Effector memory CD4-positive, alpha-beta T cell (primary cell): Measurements from ENCODE around the gene NAV2.
"Not testable (repeated sequence)": the region's sequence is repeated elsewhere in the genome, so short reads cannot be mapped to it uniquely, and the experiment has no call there.

Experiments
- DNase-seq, 3 donors: peaks; one replicate each; pipeline ENCODE4 v3.0.0-alpha.2; 2020
- H3K27ac ChIP-seq: 2 replicates; pipeline ENCODE4 v1.7.0; 2013; ENCODE audit warnings: mild to moderate bottlenecking, low read length, moderate library complexity; ENCODE audit not compliant: insufficient read depth, poor library complexity, severe bottlenecking
- H3K27me3 ChIP-seq: replicated peaks from 2 replicates; pipeline ENCODE4 v1.7.0; 2013; ENCODE audit warnings: mild to moderate bottlenecking, low read length; ENCODE audit not compliant: insufficient read depth, control insufficient read depth, poor library complexity, severe bottlenecking
- H3K36me3 ChIP-seq: 2 replicates; pipeline ENCODE4 v1.7.0; 2013; ENCODE audit warnings: mild to moderate bottlenecking, low read length, moderate library complexity; ENCODE audit not compliant: control insufficient read depth, insufficient read depth
- H3K4me1 ChIP-seq: 2 replicates; pipeline ENCODE4 v1.7.0; 2013; ENCODE audit warnings: low read length, mild to moderate bottlenecking; ENCODE audit not compliant: control insufficient read depth, insufficient read depth, poor library complexity, severe bottlenecking
- H3K4me3 ChIP-seq: 2 replicates; pipeline ENCODE4 v1.7.0; 2013; ENCODE audit warnings: low read length, low read depth, mild to moderate bottlenecking; ENCODE audit not compliant: insufficient read depth, poor library complexity, severe bottlenecking
- H3K9me3 ChIP-seq: 2 replicates; pipeline ENCODE4 v1.7.0; 2013; ENCODE audit warnings: mild to moderate bottlenecking, low read length, moderate library complexity; ENCODE audit not compliant: control insufficient read depth

The NAV2 gene

GRCh38 chr11:20004866-20005265, 292.2 kb downstream of the NAV2 start:
- H3K4me1 ChIP-seq = no peaks in the 10 kb centered on the region
- H3K27ac ChIP-seq = no peak overlapping the region
- no peaks in the 10 kb centered on the region for H3K27me3 ChIP-seq
- H3K36me3 ChIP-seq = no peaks in the 10 kb centered on the region
- H3K9me3 ChIP-seq = no peaks in the 10 kb centered on the region
- DNase-seq = no peak
- no peak overlapping the region for H3K4me3 ChIP-seq

GRCh38 chr11:20005747-20006146, 293.1 kb downstream of the NAV2 start:
- no peak overlapping the region for H3K27ac ChIP-seq
- no peaks in the 10 kb centered on the region for H3K27me3 ChIP-seq
- DNase-seq = no peak
- no peaks in the 10 kb centered on the region for H3K4me1 ChIP-seq
- H3K4me3 ChIP-seq = no peak overlapping the region
- no peaks in the 10 kb centered on the region for H3K9me3 ChIP-seq
- no peaks in the 10 kb centered on the region for H3K36me3 ChIP-seq

- not testable (repeated sequence) for H3K4me3 ChIP-seq, H3K4me1 ChIP-seq, H3K27ac ChIP-seq, H3K9me3 ChIP-seq, H3K27me3 ChIP-seq, H3K36me3 ChIP-seq, DNase-seq
Observed at GRCh38 chr11:20006618-20007017, 294.0 kb downstream of the NAV2 start.

- DNase-seq = no peak
- no peaks in the 10 kb centered on the region for H3K27me3 ChIP-seq
- no peak overlapping the region for H3K27ac ChIP-seq
- no peak overlapping the region for H3K4me3 ChIP-seq
- H3K36me3 ChIP-seq = no peaks in the 10 kb centered on the region
- no peaks in the 10 kb centered on the region for H3K9me3 ChIP-seq
- no peaks in the 10 kb centered on the region for H3K4me1 ChIP-seq
Observed at GRCh38 chr11:20007386-20007785, 294.7 kb downstream of the NAV2 start.

GRCh38 chr11:20008190-20008870, 295.7 kb downstream of the NAV2 start:
- Histone ChIP-seq H3K4me3 (no peak overlapping the region), H3K27me3 (no peaks in the 10 kb centered on the region), H3K27ac (no peak overlapping the region), H3K9me3 (no peaks in the 10 kb centered on the region), H3K4me1 (no peaks in the 10 kb centered on the region), H3K36me3 (no peaks in the 10 kb centered on the region)
- no peak for DNase-seq

GRCh38 chr11:20008871-20009644, 296.4 kb downstream of the NAV2 start:
- no peak for DNase-seq
- H3K4me3 ChIP-seq = no peak overlapping the region

GRCh38 chr11:20010156-20010850, 297.7 kb downstream of the NAV2 start:
- Histone ChIP-seq H3K27me3 (no peaks in the 10 kb centered on the region), H3K27ac (no peak overlapping the region), H3K4me3 (no peak overlapping the region), H3K36me3 (no peaks in the 10 kb centered on the region), H3K4me1 (no peaks in the 10 kb centered on the region), H3K9me3 (no peaks in the 10 kb centered on the region)
- no peak for DNase-seq

More at GRCh38 chr11:20008871-20009644, 296.4 kb downstream of the NAV2 start:
- H3K36me3 ChIP-seq = no peaks in the 10 kb centered on the region
- no peak overlapping the region for H3K27ac ChIP-seq
- H3K9me3 ChIP-seq = no peaks in the 10 kb centered on the region
- no peaks in the 10 kb centered on the region for H3K27me3 ChIP-seq
- H3K4me1 ChIP-seq = no peaks in the 10 kb centered on the region

GRCh38 chr11:20010851-20011225, 298.2 kb downstream of the NAV2 start:
- no peaks in the 10 kb centered on the region for H3K36me3 ChIP-seq
- no peak for DNase-seq

GRCh38 chr11:20011307-20011951, 298.8 kb downstream of the NAV2 start:
- H3K27ac ChIP-seq = no peak overlapping the region
- no peaks in the 10 kb centered on the region for H3K9me3 ChIP-seq
- no peak overlapping the region for H3K4me3 ChIP-seq
- H3K27me3 ChIP-seq = no peaks in the 10 kb centered on the region
- no peaks in the 10 kb centered on the region for H3K4me1 ChIP-seq
- no peak for DNase-seq
- no peaks in the 10 kb centered on the region for H3K36me3 ChIP-seq

More at GRCh38 chr11:20010851-20011225, 298.2 kb downstream of the NAV2 start:
- Histone ChIP-seq H3K27ac (no peak overlapping the region), H3K4me3 (no peak overlapping the region), H3K9me3 (no peaks in the 10 kb centered on the region), H3K27me3 (no peaks in the 10 kb centered on the region), H3K4me1 (no peaks in the 10 kb centered on the region)
